Vagina (tissue), 2 donors: ENCODE measurements around the gene SHOC2. TPM values are rescaled to one million over a fixed set of nuclear protein-coding genes. Genes with fewer than 3 reads are reported as not detected.

Experiments used
- DNase-seq, 2 donors: peaks; one replicate each; pipeline ENCODE4 v3.0.0-alpha.2; 2017; ENCODE audit errors: extremely low spot score in 2 of 2
- H3K27ac ChIP-seq: fragments of 200-600 bp; sonication (generic); one replicate; pipeline ENCODE4 v1.5.1; 2019
- H3K27me3 ChIP-seq: fragments of 200-600 bp; sonication (generic); one replicate; pipeline ENCODE4 v1.5.1; 2019
- H3K36me3 ChIP-seq, 2 donors: fragments of 200-600 bp; sonication (generic); one replicate each; pipeline ENCODE4 v1.5.1; 2017 to 2019
- H3K4me1 ChIP-seq: fragments of 200-600 bp; sonication (generic); one replicate; pipeline ENCODE4 v1.5.1; 2019
- H3K4me3 ChIP-seq, 2 donors: fragments of 200-600 bp; sonication (generic); 1 replicate in 1 of 2; 2 replicates in 1 of 2; pipeline ENCODE4 v1.5.1; 2016 to 2019
- H3K9me3 ChIP-seq: fragments of 200-600 bp; sonication (generic); one replicate; pipeline ENCODE4 v1.5.1; 2019
- CTCF ChIP-seq, 3 experiments: fragments of 450-650 bp in 2 of 3; fragments of 200-600 bp in 1 of 3; sonication (generic) in 1 of 3; IDR thresholded peaks; one replicate each; pipeline ENCODE4 v1.5.1; 2017 to 2019; ENCODE audit warnings: antibody characterized with exemption in 3 of 3, mild to moderate bottlenecking in 2 of 3, moderate library complexity in 2 of 3
- POLR2A ChIP-seq, 2 donors: fragments of 450-650 bp; IDR thresholded peaks; one replicate each; pipeline ENCODE4 v1.6.1; 2017; ENCODE audit warnings: antibody characterized with exemption in 2 of 2, mild to moderate bottlenecking in 2 of 2, moderate library complexity in 2 of 2
- POLR2AphosphoS5 ChIP-seq, 2 donors: sonication (generic); formaldehyde crosslinking; IDR thresholded peaks; one replicate each; pipeline ENCODE4 v1.9.0; 2017; ENCODE audit warnings: antibody characterized with exemption in 2 of 2, mild to moderate bottlenecking in 2 of 2, low read depth in 1 of 2; ENCODE audit not compliant: insufficient read depth in 1 of 2
- intact Hi-C: fragments of 100-400 bp; cut with DNase I; formaldehyde crosslinking; loops from one replicate; pipeline ENCODE4 v1.15.1; 2023
- total RNA-seq: library from RNA; depleted of rRNA; stranded (reverse); fragments of >200 nt; gene quantifications from one replicate; pipeline ENCODE4 v1.2.3, GENCODE V29; 2016

SHOC2 gene
- total RNA-seq, 1 donor from 2014 or later, result 40.0 TPM

- DNase-seq, result no peak
- no peaks in the 10 kb centered on the region for H3K9me3 ChIP-seq
- no peak overlapping the region for H3K27ac ChIP-seq
- no peaks in the 10 kb centered on the region for H3K4me1 ChIP-seq
- TF ChIP-seq POLR2AphosphoS5 (IDR thresholded peaks at IDR 0.05; ENCODE audit: insufficient read depth in 1 of 2, low read depth in 1 of 2) (no peak), CTCF (IDR thresholded peaks at IDR 0.05) (no peak), POLR2A (IDR thresholded peaks at IDR 0.05) (no peak)
- H3K36me3 ChIP-seq, result peaks cover 0 to 17% of the 10 kb centered on the region in 2 donors
- no peaks in the 10 kb centered on the region for H3K27me3 ChIP-seq
- H3K4me3 ChIP-seq, result no peak overlapping the region
- intact Hi-C loops, result no loop called here
Measured at GRCh38 chr10:111004016-111004415, 84.6 kb downstream of the SHOC2 start.

GRCh38 chr10:111007486-111007885, 88.1 kb downstream of the SHOC2 start:
- Histone ChIP-seq H3K36me3 (peaks cover 0 to 10% of the 10 kb centered on the region in 2 donors), H3K4me3 (no peak overlapping the region), H3K27ac (no peak overlapping the region), H3K27me3 (no peaks in the 10 kb centered on the region), H3K9me3 (no peaks in the 10 kb centered on the region), H3K4me1 (no peaks in the 10 kb centered on the region)
- no peak for DNase-seq
- intact Hi-C loops, result no loop called here
- no peak for TF ChIP-seq POLR2AphosphoS5 (IDR thresholded peaks at IDR 0.05; ENCODE audit: insufficient read depth in 1 of 2, low read depth in 1 of 2)
- no peak for TF ChIP-seq POLR2A (IDR thresholded peaks at IDR 0.05)
- TF ChIP-seq CTCF (IDR thresholded peaks at IDR 0.05), result no peak

GRCh38 chr10:111015181-111015580, 95.8 kb downstream of the SHOC2 start:
- TF ChIP-seq CTCF (IDR thresholded peaks at IDR 0.05), result no peak
- TF ChIP-seq POLR2AphosphoS5 (IDR thresholded peaks at IDR 0.05; ENCODE audit: insufficient read depth in 1 of 2, low read depth in 1 of 2), result no peak
- no peak for TF ChIP-seq POLR2A (IDR thresholded peaks at IDR 0.05)
- H3K4me3 ChIP-seq, result no peak overlapping the region
- no peak overlapping the region for H3K27ac ChIP-seq
- H3K36me3 ChIP-seq, result peaks cover 0 to 4% of the 10 kb centered on the region in 2 donors
- H3K27me3 ChIP-seq, result no peaks in the 10 kb centered on the region
- no peaks in the 10 kb centered on the region for H3K9me3 ChIP-seq
- DNase-seq, result no peak
- no peaks in the 10 kb centered on the region for H3K4me1 ChIP-seq
- intact Hi-C loops, result no loop called here

GRCh38 chr10:111017098-111017497, 97.7 kb downstream of the SHOC2 start:
- Histone ChIP-seq H3K27ac (no peak overlapping the region), H3K36me3 (peaks cover 0 to 6% of the 10 kb centered on the region in 2 donors), H3K27me3 (no peaks in the 10 kb centered on the region), H3K4me3 (no peak overlapping the region), H3K4me1 (no peaks in the 10 kb centered on the region), H3K9me3 (no peaks in the 10 kb centered on the region)
- TF ChIP-seq POLR2AphosphoS5 (IDR thresholded peaks at IDR 0.05; ENCODE audit: insufficient read depth in 1 of 2, low read depth in 1 of 2) (no peak), CTCF (IDR thresholded peaks at IDR 0.05) (no peak), POLR2A (IDR thresholded peaks at IDR 0.05) (no peak)
- no peak for DNase-seq
- intact Hi-C loops, result no loop called here

GRCh38 chr10:111018021-111018420, 98.6 kb downstream of the SHOC2 start:
- DNase-seq, result no peak
- Histone ChIP-seq H3K4me1 (no peaks in the 10 kb centered on the region), H3K9me3 (no peaks in the 10 kb centered on the region), H3K4me3 (no peak overlapping the region), H3K27ac (no peak overlapping the region), H3K36me3 (peaks cover 0 to 15% of the 10 kb centered on the region in 2 donors), H3K27me3 (no peaks in the 10 kb centered on the region)
- intact Hi-C loops, result no loop called here
- TF ChIP-seq POLR2AphosphoS5 (IDR thresholded peaks at IDR 0.05; ENCODE audit: insufficient read depth in 1 of 2, low read depth in 1 of 2) (no peak), POLR2A (IDR thresholded peaks at IDR 0.05) (no peak), CTCF (IDR thresholded peaks at IDR 0.05) (no peak)
